HG03521 (cell line): ENCODE measurements around the gene COL5A1.
"Not testable (repeated sequence)": the region's sequence is repeated elsewhere in the genome, so short reads cannot be mapped to it uniquely, and the experiment has no call there.

Experiments
- ATAC-seq: cut with Tn5 transposase; IDR thresholded peaks from one replicate; pipeline ENCODE4 v1.9.1; 2021; ENCODE audit warnings: mild to moderate bottlenecking, moderate library complexity; ENCODE audit not compliant: unreplicated experiment

COL5A1 gene

GRCh38 chr9:134707031-134707680 is 65.6 kb downstream of the COL5A1 start:
- ATAC-seq: no peak

- ATAC-seq: no peak
These were observed 66.4 kb downstream of the COL5A1 start for GRCh38 chr9:134707731-134708671.

GRCh38 chr9:134708672-134709038 is 67.1 kb downstream of the COL5A1 start:
- ATAC-seq: no peak

- no peak for ATAC-seq
These were observed 68.1 kb downstream of the COL5A1 start for GRCh38 chr9:134709512-134710270.

- no peak for ATAC-seq
These were observed 68.6 kb downstream of the COL5A1 start for GRCh38 chr9:134710271-134710540.

GRCh38 chr9:134710901-134711300 is 69.3 kb downstream of the COL5A1 start:
- no peak for ATAC-seq

- no peak for ATAC-seq
These were observed 70.6 kb downstream of the COL5A1 start for GRCh38 chr9:134712243-134712642.

GRCh38 chr9:134712926-134713325 is 71.3 kb downstream of the COL5A1 start:
- no peak for ATAC-seq

GRCh38 chr9:134715536-134715935 is 73.9 kb downstream of the COL5A1 start:
- not testable (repeated sequence) for ATAC-seq

- no peak for ATAC-seq
These were observed 74.5 kb downstream of the COL5A1 start for GRCh38 chr9:134716067-134716466.

- ATAC-seq: no peak
These were observed 75.5 kb downstream of the COL5A1 start for GRCh38 chr9:134717056-134717455.

GRCh38 chr9:134717924-134718645 is 76.5 kb downstream of the COL5A1 start:
- ATAC-seq: no peak

- no peak for ATAC-seq
These were observed 77.7 kb downstream of the COL5A1 start for GRCh38 chr9:134719331-134719730.

- no peak for ATAC-seq
These were observed 78.6 kb downstream of the COL5A1 start for GRCh38 chr9:134720136-134720753.

GRCh38 chr9:134720796-134721195 is 79.2 kb downstream of the COL5A1 start:
- no peak for ATAC-seq

GRCh38 chr9:134721344-134721743 is 79.7 kb downstream of the COL5A1 start:
- ATAC-seq: no peak

- ATAC-seq: no peak
These were observed 80.6 kb downstream of the COL5A1 start for GRCh38 chr9:134722120-134722701.

GRCh38 chr9:134723037-134723436 is 81.4 kb downstream of the COL5A1 start:
- ATAC-seq: no peak

- no peak for ATAC-seq
These were observed 82.0 kb downstream of the COL5A1 start for GRCh38 chr9:134723491-134724190.
